Epithelial cell of esophagus (primary cell): ENCODE measurements around the gene COTL1.
"Not testable (repeated sequence)": the region's sequence is repeated elsewhere in the genome, so short reads cannot be mapped to it uniquely, and the experiment has no call there.

Experiments
- DNase-seq: peaks from one replicate; pipeline ENCODE4 v3.0.0; 2010; ENCODE audit warnings: low read depth
- H3K4me3 ChIP-seq: 2 replicates; pipeline ENCODE4 v1.5.1; 2011; ENCODE audit warnings: mild to moderate bottlenecking, low read length, control low read depth
- TF ChIP-seq, protein P1 (sequence below): IDR thresholded peaks from 2 replicates; pipeline ENCODE4 v1.5.1; 2011; ENCODE audit warnings: low read depth, mild to moderate bottlenecking, low read length, control low read depth, inconsistent platforms; ENCODE audit not compliant: insufficient read depth; ENCODE audit errors: missing control alignments

The COTL1 gene

DNA sequence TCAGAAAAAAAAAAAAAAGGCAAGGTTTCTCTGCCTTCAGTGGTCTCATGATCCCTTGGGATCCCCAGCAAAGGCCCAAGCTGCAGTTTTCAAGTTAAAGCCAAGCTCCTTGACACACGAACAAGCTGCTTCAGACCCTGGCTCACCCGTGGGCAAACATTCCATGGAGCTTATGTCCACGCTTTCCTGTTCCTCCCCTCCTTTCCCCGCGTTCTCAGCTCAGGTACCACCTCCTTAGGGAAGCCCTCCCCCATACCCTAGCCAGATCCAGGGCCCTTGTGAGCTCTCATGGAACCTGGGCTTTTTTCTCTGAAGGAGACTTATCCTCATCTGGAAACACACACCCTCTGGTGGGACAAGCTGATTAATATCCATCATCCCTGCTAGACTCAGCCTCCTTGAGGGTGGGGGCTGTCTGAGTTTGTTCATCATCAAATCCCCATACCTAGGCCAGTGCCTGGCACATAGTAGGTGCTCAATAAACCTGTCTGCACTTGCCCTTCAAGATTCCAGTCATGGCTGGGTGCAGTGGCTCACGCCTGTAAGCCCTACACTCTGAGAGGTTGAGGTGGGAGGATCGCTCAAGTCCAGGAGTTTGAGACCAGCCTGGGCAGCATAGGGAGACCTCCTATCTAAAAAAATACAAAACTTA, 54.7 kb downstream of the COTL1 start:
- no peak for DNase-seq
- TF ChIP-seq, protein P1, sequence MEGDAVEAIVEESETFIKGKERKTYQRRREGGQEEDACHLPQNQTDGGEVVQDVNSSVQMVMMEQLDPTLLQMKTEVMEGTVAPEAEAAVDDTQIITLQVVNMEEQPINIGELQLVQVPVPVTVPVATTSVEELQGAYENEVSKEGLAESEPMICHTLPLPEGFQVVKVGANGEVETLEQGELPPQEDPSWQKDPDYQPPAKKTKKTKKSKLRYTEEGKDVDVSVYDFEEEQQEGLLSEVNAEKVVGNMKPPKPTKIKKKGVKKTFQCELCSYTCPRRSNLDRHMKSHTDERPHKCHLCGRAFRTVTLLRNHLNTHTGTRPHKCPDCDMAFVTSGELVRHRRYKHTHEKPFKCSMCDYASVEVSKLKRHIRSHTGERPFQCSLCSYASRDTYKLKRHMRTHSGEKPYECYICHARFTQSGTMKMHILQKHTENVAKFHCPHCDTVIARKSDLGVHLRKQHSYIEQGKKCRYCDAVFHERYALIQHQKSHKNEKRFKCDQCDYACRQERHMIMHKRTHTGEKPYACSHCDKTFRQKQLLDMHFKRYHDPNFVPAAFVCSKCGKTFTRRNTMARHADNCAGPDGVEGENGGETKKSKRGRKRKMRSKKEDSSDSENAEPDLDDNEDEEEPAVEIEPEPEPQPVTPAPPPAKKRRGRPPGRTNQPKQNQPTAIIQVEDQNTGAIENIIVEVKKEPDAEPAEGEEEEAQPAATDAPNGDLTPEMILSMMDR: no peak
- H3K4me3 ChIP-seq: no peak overlapping the region

DNA sequence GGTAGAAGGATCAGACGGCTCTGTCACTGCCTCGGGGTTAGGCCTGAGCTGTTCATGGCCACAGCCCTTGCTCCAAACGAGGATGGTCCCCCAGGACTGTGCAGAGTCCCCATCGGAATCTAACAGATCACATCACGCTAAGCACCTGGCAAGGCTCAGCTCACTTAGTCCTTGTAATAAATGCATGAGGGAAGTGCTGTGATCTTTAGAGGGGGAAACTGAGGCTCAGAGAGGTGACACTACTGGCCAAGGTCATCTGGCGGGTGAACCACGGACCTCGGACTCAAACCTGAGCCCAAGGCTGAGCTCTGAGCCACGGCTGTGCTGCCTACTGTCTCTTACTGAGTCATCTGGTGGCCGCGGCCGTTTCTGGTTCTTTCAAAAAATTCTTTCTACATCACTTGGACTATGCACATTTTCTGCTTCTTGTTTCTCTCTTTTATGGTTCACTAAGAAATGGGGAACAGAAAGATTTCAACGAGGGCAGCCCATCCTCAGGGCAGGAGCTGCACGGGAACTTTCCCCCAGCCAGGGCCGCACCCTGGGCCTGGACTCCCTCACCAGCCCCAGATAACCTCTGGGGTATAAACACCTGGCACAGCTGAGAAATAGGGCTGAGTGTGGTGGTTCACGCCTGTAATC, 55.6 kb downstream of the COTL1 start:
- TF ChIP-seq, protein P1: no peak
- no peak for DNase-seq

DNA sequence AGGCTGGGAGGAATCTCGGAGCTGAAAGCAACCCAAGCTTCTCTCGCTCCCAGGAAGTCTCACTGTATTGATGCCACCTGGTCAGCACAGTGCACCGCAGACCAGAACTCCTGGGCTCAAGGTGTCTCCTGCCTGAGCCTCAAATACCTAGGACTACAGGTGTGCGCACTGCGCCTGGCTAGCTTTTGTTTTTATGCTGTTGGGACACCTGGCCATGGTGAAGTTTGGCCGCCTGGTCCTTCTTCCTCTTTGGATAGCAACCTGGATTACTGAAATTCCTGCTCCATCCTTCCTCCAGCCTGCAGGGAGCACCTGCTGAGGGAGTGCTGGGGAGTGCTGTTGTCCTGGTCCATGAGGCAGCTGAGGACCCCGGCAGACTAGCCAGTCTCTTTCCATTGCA, 56.6 kb downstream of the COTL1 start:
- TF ChIP-seq, protein P1: no peak
- H3K4me3 ChIP-seq: no peak overlapping the region
- DNase-seq: no peak

More for the DNA sequence above, 55.6 kb downstream of the COTL1 start:
- no peak overlapping the region for H3K4me3 ChIP-seq

DNA sequence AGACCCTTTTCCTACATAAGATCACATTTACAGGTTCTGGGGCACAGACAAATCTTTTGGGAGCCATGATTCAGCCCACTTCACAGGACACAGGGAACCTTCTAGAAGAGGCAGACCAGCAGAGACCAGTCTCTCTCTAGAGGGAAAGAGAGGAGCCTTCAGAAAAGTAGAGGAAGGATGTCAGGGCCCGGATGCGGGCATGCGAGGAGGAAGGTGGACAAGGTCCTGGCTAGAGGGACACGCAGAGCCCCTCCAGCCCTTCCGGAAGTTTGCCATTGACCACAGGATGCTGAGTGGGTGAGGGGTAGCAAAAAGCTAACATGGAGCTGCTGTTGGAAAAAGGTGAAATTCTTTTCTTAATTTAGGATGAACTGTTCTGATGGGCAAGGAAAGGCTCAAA, 57.6 kb downstream of the COTL1 start:
- no peak for DNase-seq
- TF ChIP-seq, protein P1: no peak
- no peak overlapping the region for H3K4me3 ChIP-seq

DNA sequence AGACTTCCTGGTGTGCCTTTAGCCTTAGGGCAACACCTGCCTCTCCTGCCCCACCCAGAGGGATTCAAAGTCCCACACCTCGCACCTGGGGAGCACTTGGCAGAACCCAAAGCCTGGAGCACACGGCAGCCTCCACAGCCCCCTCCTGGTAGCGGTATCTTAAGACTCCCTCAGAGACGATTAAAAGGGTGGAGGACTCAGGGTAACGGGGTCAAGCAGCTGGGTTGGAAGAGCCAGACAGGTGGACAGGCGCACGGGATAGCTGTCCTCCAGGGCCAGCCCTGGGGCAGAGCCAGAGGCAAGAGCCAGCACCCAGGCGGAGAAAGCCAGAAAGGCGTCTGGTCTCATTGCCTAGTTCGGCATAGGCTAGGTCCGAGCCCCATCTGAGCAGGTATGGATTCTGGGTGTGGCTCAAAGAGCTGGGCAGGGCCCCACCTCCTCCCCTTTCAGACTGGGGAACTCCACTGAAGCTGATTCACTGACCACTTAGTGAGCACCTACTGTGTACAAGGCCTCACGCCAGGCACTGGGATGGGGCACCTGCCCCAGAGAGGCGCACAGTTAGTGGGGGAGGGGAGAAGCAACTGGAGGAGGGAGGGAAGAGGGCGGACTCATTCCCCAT, 58.5 kb downstream of the COTL1 start:
- DNase-seq: no peak
- TF ChIP-seq, protein P1: no peak

DNA sequence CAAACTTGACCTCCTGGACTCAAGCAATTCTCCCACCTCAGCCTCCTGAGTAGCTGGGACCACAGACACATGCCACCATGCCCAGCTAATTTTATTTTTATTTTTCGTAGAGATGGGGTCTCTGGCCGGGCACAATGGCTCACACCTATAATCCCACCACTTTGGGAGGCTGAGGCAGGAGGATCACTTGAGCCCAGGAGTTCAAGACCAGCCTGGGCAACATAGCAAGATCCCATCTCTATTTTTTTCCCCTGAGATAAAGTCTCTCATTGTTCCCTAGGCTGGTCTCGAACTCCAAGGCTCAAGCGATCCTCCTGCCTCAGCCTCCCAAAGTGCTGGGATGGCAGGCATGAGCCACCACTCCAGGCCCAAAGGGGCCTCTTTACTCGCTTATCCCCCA, 59.0 kb downstream of the COTL1 start:
- not testable (repeated sequence) for H3K4me3 ChIP-seq, DNase-seq

More for the DNA sequence above, 58.5 kb downstream of the COTL1 start:
- H3K4me3 ChIP-seq: no peak overlapping the region

DNA sequence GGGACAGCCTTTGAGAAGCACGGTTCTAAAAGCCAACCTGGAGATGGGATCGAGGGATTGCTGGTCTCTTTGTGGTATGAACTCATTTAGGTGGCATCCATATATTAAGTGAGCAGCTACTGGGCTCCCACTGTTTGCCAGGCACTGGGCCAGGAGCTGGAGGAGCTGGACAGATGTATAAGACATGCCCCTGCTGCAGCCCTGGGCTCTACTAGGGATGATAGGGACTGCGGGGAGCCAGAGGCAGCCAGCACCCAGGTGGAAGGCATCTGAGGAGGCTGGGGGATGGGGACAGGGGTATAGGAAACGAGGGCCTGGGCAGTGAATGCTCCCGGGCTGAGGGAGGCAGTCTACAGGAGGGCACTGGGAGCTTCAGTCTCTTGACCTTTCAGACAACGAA, 60.4 kb downstream of the COTL1 start:
- TF ChIP-seq, protein P1: no peak
- DNase-seq: no peak
- H3K4me3 ChIP-seq: no peak overlapping the region
